ENCODE data around the gene CDKN2B-AS1. TPM values are rescaled to one million over a fixed set of nuclear protein-coding genes. Genes with fewer than 3 reads are reported as not detected.

Gene CDKN2B-AS1
- total RNA-seq, 2 donors from 2014 or later: 39.7 to 73.7 TPM

GRCh38 chr9:22065431-22066200 lies 71.0 kb downstream of the CDKN2B-AS1 start:
- no peak for TF ChIP-seq CTCF (IDR thresholded peaks at IDR 0.05)
- DNase-seq: no peak
- intact Hi-C loops (cut with DNase I): no loop called here
- no peak overlapping the region for H3K27ac ChIP-seq
- H3K4me1 ChIP-seq: no peaks in the 10 kb centered on the region
- H3K9ac ChIP-seq (ENCODE audit: low read depth in 2 of 2, low read length in 2 of 2): no peak overlapping the region
- no peak overlapping the region for H3K4me3 ChIP-seq
- H3K9me3 ChIP-seq: no peaks in the 10 kb centered on the region
- H3K27me3 ChIP-seq: no peaks in the 10 kb centered on the region
- no peaks in the 10 kb centered on the region for H3K36me3 ChIP-seq

- no peak overlapping the region for H3K9ac ChIP-seq (ENCODE audit: low read depth in 2 of 2, low read length in 2 of 2)
- H3K4me3 ChIP-seq: no peak overlapping the region
- no peaks in the 10 kb centered on the region for H3K4me1 ChIP-seq
- TF ChIP-seq CTCF (IDR thresholded peaks at IDR 0.05): no peak
- H3K9me3 ChIP-seq: no peaks in the 10 kb centered on the region
- no peak for DNase-seq
- H3K36me3 ChIP-seq: no peaks in the 10 kb centered on the region
- H3K27ac ChIP-seq: no peak overlapping the region
- H3K27me3 ChIP-seq: no peaks in the 10 kb centered on the region
- intact Hi-C loops (cut with DNase I): no loop called here
These were observed 72.6 kb downstream of the CDKN2B-AS1 start for GRCh38 chr9:22067196-22067595.

- no peaks in the 10 kb centered on the region for H3K9me3 ChIP-seq
- no peaks in the 10 kb centered on the region for H3K36me3 ChIP-seq
- no peaks in the 10 kb centered on the region for H3K4me1 ChIP-seq
- H3K9ac ChIP-seq (ENCODE audit: low read depth in 2 of 2, low read length in 2 of 2): no peak overlapping the region
- H3K4me3 ChIP-seq: no peak overlapping the region
- H3K27me3 ChIP-seq: no peaks in the 10 kb centered on the region
- H3K27ac ChIP-seq: no peak overlapping the region
- no peak for DNase-seq
- no peak for TF ChIP-seq CTCF (IDR thresholded peaks at IDR 0.05)
- intact Hi-C loops (cut with DNase I): no loop called here
These were observed 73.8 kb downstream of the CDKN2B-AS1 start for GRCh38 chr9:22068369-22068768.

- DNase-seq: no peak
- TF ChIP-seq CTCF (IDR thresholded peaks at IDR 0.05): no peak
- H3K4me3 ChIP-seq: no peak overlapping the region
- no peaks in the 10 kb centered on the region for H3K27me3 ChIP-seq
- no peaks in the 10 kb centered on the region for H3K4me1 ChIP-seq
- H3K9me3 ChIP-seq: no peaks in the 10 kb centered on the region
- intact Hi-C loops (cut with DNase I): no loop called here
- H3K9ac ChIP-seq (ENCODE audit: low read depth in 2 of 2, low read length in 2 of 2): no peak overlapping the region
- H3K27ac ChIP-seq: no peak overlapping the region
- H3K36me3 ChIP-seq: no peaks in the 10 kb centered on the region
These were observed 78.8 kb downstream of the CDKN2B-AS1 start for GRCh38 chr9:22073349-22073748.

- no peak overlapping the region for H3K9ac ChIP-seq (ENCODE audit: low read depth in 2 of 2, low read length in 2 of 2)
- no peaks in the 10 kb centered on the region for H3K4me1 ChIP-seq
- no peak for TF ChIP-seq CTCF (IDR thresholded peaks at IDR 0.05)
- no peak overlapping the region for H3K4me3 ChIP-seq
- intact Hi-C loops (cut with DNase I): no loop called here
- no peak overlapping the region for H3K27ac ChIP-seq
- H3K27me3 ChIP-seq: no peaks in the 10 kb centered on the region
- H3K9me3 ChIP-seq: no peaks in the 10 kb centered on the region
- H3K36me3 ChIP-seq: no peaks in the 10 kb centered on the region
- DNase-seq: no peak
These were observed 83.5 kb downstream of the CDKN2B-AS1 start for GRCh38 chr9:22078081-22078480.

Data from colonic mucosa (tissue), 4 donors.